GM23338 (cell line): ENCODE data around the gene CTRB1.

Experiments used
- CTCF ChIP-seq, 2 experiments: fragments of 200-600 bp in 1 of 2; sonication (generic) in 1 of 2; conservative IDR thresholded peaks; 2 replicates each; pipeline versions ENCODE4 v1.5.1 to v1.6.1; 2016 to 2017; ENCODE audit warnings: antibody characterized with exemption in 2 of 2, low read depth in 2 of 2, mild to moderate bottlenecking in 2 of 2, moderate library complexity in 1 of 2
- EZH2phosphoT487 ChIP-seq: fragments of 200-600 bp; sonication (generic); IDR thresholded peaks from one replicate; pipeline ENCODE4 v1.8.1; 2018; ENCODE audit warnings: antibody characterized with exemption; ENCODE audit not compliant: unreplicated experiment

GRCh38 chr16:75260851-75261589 is 42.2 kb downstream of the CTRB1 start:
- TF ChIP-seq CTCF (conservative IDR thresholded peaks at IDR 0.05; ENCODE audit: low read depth in 2 of 2): no peak
- no peak for TF ChIP-seq EZH2phosphoT487
